Neuronal stem cell (in vitro differentiated cells): ENCODE results near the gene NLGN1.

Source experiments
- DNase-seq: peaks from one replicate; pipeline ENCODE4 v3.0.0-alpha.2; 2013; ENCODE audit warnings: low spot score
- H2AFZ ChIP-seq: one replicate; pipeline ENCODE4 v1.6.1; 2013; ENCODE audit warnings: mild to moderate bottlenecking, low read length, inconsistent platforms
- H2AK5ac ChIP-seq: 2 replicates; pipeline ENCODE4 v1.6.1; 2013; ENCODE audit warnings: low read depth, mild to moderate bottlenecking, inconsistent platforms, low read length, moderate library complexity, mixed read lengths
- H2BK120ac ChIP-seq: 2 replicates; pipeline ENCODE4 v1.6.1; 2013; ENCODE audit warnings: low read depth, mild to moderate bottlenecking, inconsistent platforms, low read length, moderate library complexity, mixed read lengths
- H2BK12ac ChIP-seq: one replicate; pipeline ENCODE4 v1.6.1; 2013; ENCODE audit warnings: low read length, inconsistent platforms
- H2BK15ac ChIP-seq: 2 replicates; pipeline ENCODE4 v1.6.1; 2013; ENCODE audit warnings: mild to moderate bottlenecking, low read length, inconsistent platforms, mixed read lengths
- H2BK5ac ChIP-seq: one replicate; pipeline ENCODE4 v1.6.1; 2013; ENCODE audit warnings: inconsistent platforms, mild to moderate bottlenecking, low read length, moderate library complexity
- H3K14ac ChIP-seq: one replicate; pipeline ENCODE4 v1.6.1; 2013; ENCODE audit warnings: low read length, inconsistent platforms
- H3K18ac ChIP-seq: 2 replicates; pipeline ENCODE4 v1.6.1; 2013; ENCODE audit warnings: low read length, inconsistent platforms
- H3K23ac ChIP-seq: 2 replicates; pipeline ENCODE4 v1.6.1; 2013; ENCODE audit warnings: low read depth, mild to moderate bottlenecking, mixed read lengths, low read length, inconsistent platforms; ENCODE audit not compliant: poor library complexity
- H3K27ac ChIP-seq: replicated peaks from 3 replicates; pipeline ENCODE4 v1.5.1; 2013; ENCODE audit warnings: low read length, inconsistent platforms
- H3K27me3 ChIP-seq, 3 experiments: 2 replicates each; pipeline ENCODE4 v1.6.1; 2013; ENCODE audit warnings: low read length in 3 of 3, mild to moderate bottlenecking in 2 of 3, inconsistent platforms in 1 of 3, low read depth in 1 of 3, mixed read lengths in 1 of 3, moderate library complexity in 1 of 3; ENCODE audit not compliant: control insufficient read depth in 3 of 3, insufficient read depth in 3 of 3
- H3K36me3 ChIP-seq, 2 donors: replicated peaks in 1 of 2; 2 replicates each; pipeline ENCODE4 v1.6.1; 2013; ENCODE audit warnings: low read length in 2 of 2; ENCODE audit not compliant: control insufficient read depth in 2 of 2, insufficient read depth in 2 of 2
- H3K4ac ChIP-seq: 2 replicates; pipeline ENCODE4 v1.6.1; 2013; ENCODE audit warnings: inconsistent platforms, mild to moderate bottlenecking, low read length, moderate library complexity
- H3K4me1 ChIP-seq, 2 donors: 1 replicate in 1 of 2; 2 replicates in 1 of 2; pipeline ENCODE4 v1.6.1; 2013; ENCODE audit warnings: low read length in 2 of 2, low read depth in 1 of 2; ENCODE audit not compliant: control insufficient read depth in 2 of 2, insufficient read depth in 1 of 2
- H3K4me2 ChIP-seq: one replicate; pipeline ENCODE4 v1.6.1; 2013; ENCODE audit warnings: mild to moderate bottlenecking, low read length, inconsistent platforms; ENCODE audit not compliant: insufficient read depth, poor library complexity, severe bottlenecking
- H3K4me3 ChIP-seq, 2 donors: 2 replicates each; pipeline ENCODE4 v1.5.1; 2013; ENCODE audit warnings: low read length in 2 of 2, mild to moderate bottlenecking in 2 of 2, inconsistent platforms in 1 of 2, moderate library complexity in 1 of 2
- H3K79me1 ChIP-seq: one replicate; pipeline ENCODE4 v1.6.1; 2013; ENCODE audit warnings: low read depth, mild to moderate bottlenecking, inconsistent platforms, low read length, moderate library complexity
- H3K9ac ChIP-seq: one replicate; pipeline ENCODE4 v1.6.1; 2013; ENCODE audit warnings: mild to moderate bottlenecking, low read depth, low read length, inconsistent platforms; ENCODE audit not compliant: poor library complexity
- H3K9me3 ChIP-seq, 2 donors: replicated peaks in 1 of 2; 2 replicates each; pipeline versions ENCODE3 to v1.6.1; 2013; ENCODE audit warnings: low read length in 2 of 2, mild to moderate bottlenecking in 2 of 2, inconsistent platforms in 1 of 2, low read depth in 1 of 2, mixed read lengths in 1 of 2, moderate library complexity in 1 of 2; ENCODE audit not compliant: control insufficient read depth in 2 of 2, insufficient read depth in 1 of 2
- H4K8ac ChIP-seq: one replicate; pipeline ENCODE4 v1.6.1; 2013; ENCODE audit warnings: low read depth, mild to moderate bottlenecking, inconsistent platforms, low read length, moderate library complexity
- H4K91ac ChIP-seq: one replicate; pipeline ENCODE4 v1.6.1; 2013; ENCODE audit warnings: low read length, low read depth, mild to moderate bottlenecking, inconsistent platforms; ENCODE audit not compliant: poor library complexity
- WGBS, 2 donors: extraction: QIAGEN DNeasy Blood & Tissue Kit; methylation state at CpG; one replicate each; pipeline ENCODE4 v1.1.7; 2013; ENCODE audit warnings: missing lambda C conversion rate in 2 of 2, mixed read lengths in 1 of 2; ENCODE audit not compliant: insufficient read length in 2 of 2, insufficient replicate concordance in 1 of 2; ENCODE audit errors: extremely low coverage in 2 of 2; 5-methylcytosine and 5-hydroxymethylcytosine counted together

Gene NLGN1

DNA sequence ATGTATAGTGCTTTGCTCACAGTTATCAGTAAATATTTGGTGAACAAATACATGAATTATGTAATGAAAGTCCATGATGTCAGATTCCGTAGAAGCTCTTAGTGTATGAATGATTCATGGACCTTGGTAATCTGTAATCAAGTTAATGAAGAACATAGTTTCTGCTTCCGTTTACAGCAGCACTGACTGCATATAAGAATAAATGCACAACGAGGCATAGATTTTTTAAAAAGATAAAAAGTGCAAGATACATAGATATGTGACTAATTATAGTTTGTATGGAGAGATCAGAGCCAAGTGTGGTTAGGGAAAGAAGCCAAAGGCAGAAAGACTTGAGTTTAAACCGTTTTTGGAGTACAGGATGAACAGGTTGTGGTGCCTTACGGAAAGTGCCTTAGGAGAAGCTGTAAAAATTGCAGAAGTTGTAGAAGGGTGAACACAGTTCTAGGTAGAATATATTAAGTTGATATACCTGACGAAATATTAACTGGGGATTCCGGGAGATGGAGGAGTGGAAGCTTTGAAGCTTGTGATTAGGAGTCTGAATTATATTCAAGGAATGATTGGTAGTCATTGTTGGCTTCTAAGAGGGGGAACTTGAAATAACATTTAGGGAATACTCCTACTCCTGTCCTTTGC is 293.1 kb downstream of the NLGN1 start:
- Histone ChIP-seq H3K4me3 (no peak overlapping the region), H3K27ac (no peak overlapping the region), H3K4me1 (peaks cover 0 to 6% of the 10 kb centered on the region in 2 donors), H2BK12ac (no peak overlapping the region), H3K4me2 (no peak overlapping the region), H2AFZ (no peak overlapping the region), H3K36me3 (no peaks in the 10 kb centered on the region), H2AK5ac (no peak overlapping the region), H3K9ac (no peak overlapping the region), H3K18ac (no peak overlapping the region), H3K27me3 (no peaks in the 10 kb centered on the region), H3K79me1 (no peaks in the 10 kb centered on the region), H3K9me3 (no peaks in the 10 kb centered on the region), H4K8ac (no peak overlapping the region), H2BK5ac (no peak overlapping the region), H4K91ac (no peak overlapping the region), H3K14ac (no peak overlapping the region), H3K4ac (no peak overlapping the region), H2BK120ac (no peak overlapping the region), H3K23ac (no peak overlapping the region), H2BK15ac (no peak overlapping the region)
- no CpG with 5 or more reads among the region's 7 CpGs for WGBS, 2 donors
- DNase-seq, result no peak

DNA sequence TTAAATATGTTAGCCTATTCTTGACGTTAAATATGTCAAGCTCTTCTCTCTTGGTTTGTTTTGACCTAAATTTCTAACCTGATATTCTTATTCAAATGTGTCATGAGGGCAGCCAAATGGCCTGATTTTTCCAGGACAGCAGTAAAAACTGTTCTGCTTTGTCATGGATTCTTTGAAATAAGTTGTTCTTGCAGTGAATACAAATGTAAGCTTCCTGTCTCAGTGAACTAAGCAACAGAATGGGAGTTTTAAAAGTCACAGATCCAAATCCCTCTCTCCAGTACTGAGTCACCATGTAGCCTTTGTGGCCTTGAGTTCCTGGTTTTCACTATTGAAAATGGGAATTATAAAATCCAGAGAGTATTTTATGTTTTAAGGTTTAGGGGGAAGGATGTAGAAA is 301.8 kb downstream of the NLGN1 start:
- Histone ChIP-seq H3K4me3 (no peak overlapping the region), H3K27ac (peak overlapping the region; percentile 34), H2AFZ (no peak overlapping the region), H2BK5ac (no peak overlapping the region), H3K9me3 (peaks cover 3 to 7% of the 10 kb centered on the region in 2 donors), H2BK15ac (no peak overlapping the region), H3K27me3 (no peaks in the 10 kb centered on the region), H2BK120ac (no peak overlapping the region), H3K4ac (no peak overlapping the region), H2BK12ac (no peak overlapping the region), H3K4me2 (peak overlapping the region; percentile 37), H3K9ac (no peak overlapping the region), H3K79me1 (no peaks in the 10 kb centered on the region), H4K91ac (no peak overlapping the region), H4K8ac (no peak overlapping the region), H3K36me3 (no peaks in the 10 kb centered on the region), H3K18ac (no peak overlapping the region), H3K23ac (no peak overlapping the region), H3K4me1 (peaks cover 5 to 9% of the 10 kb centered on the region in 2 donors), H2AK5ac (no peak overlapping the region), H3K14ac (no peak overlapping the region)
- DNase-seq, result no peak
- no CpG with 5 or more reads among the region's 1 CpG for WGBS, 2 donors

DNA sequence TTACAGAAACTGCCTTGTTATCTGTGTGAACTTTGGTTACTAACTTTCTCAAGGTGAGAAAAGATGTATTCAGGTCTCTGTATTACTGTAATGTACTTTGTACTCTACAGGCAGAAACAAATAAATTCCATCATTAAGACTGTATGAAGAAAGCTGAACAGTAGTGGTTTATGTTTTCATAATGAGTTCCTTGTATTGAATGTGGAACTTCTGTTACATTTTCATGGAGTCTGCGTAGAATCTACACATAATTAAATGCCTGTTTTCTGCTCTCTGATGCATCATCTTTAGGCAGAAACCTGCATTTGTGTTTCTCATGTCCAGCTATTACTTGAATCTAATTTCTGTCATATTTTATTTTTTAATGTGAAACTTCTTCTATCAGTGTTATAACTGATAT is 302.8 kb downstream of the NLGN1 start:
- H4K91ac ChIP-seq, result no peak overlapping the region
- H2AK5ac ChIP-seq, result no peak overlapping the region
- no peak overlapping the region for H2BK15ac ChIP-seq
- no peak overlapping the region for H3K9ac ChIP-seq
- H3K14ac ChIP-seq, result no peak overlapping the region
- no peak overlapping the region for H3K4ac ChIP-seq
- no peak overlapping the region for H2BK12ac ChIP-seq
- H4K8ac ChIP-seq, result no peak overlapping the region
- no peak overlapping the region for H2BK120ac ChIP-seq
- no peaks in the 10 kb centered on the region for H3K36me3 ChIP-seq
- no peak overlapping the region for H2AFZ ChIP-seq
- peaks cover 3 to 7% of the 10 kb centered on the region in 2 donors for H3K9me3 ChIP-seq
- no peaks in the 10 kb centered on the region for H3K79me1 ChIP-seq
- no CpG with 5 or more reads among the region's 1 CpG for WGBS, 2 donors
- H3K4me3 ChIP-seq, result no peak overlapping the region
- H3K27ac ChIP-seq, result no peak overlapping the region
- H3K4me2 ChIP-seq, result no peak overlapping the region
- DNase-seq, result no peak
- H3K23ac ChIP-seq, result no peak overlapping the region
- H3K27me3 ChIP-seq, result no peaks in the 10 kb centered on the region
- no peak overlapping the region for H2BK5ac ChIP-seq
- H3K4me1 ChIP-seq, result peaks cover 5 to 9% of the 10 kb centered on the region in 2 donors
- no peak overlapping the region for H3K18ac ChIP-seq

DNA sequence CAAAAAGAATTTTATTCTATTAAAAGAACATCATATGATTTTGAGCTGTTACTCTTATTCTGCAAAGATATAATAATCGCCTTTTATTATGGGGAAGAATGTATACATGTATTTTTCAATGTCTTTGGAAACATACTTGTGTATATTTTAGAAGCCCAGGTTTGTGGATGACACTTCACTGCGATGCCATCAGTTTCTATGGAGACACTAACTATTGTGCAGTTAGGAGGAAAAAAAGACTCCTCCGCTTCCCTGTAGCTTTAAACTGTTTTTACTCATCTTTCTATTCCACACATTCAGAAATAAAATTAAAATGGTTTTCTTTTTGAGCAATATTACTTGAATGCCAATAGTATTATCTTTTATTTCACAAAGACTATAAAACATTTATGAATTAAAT is 305.0 kb downstream of the NLGN1 start:
- no peak overlapping the region for H3K18ac ChIP-seq
- H3K4me1 ChIP-seq, result peaks cover 5 to 9% of the 10 kb centered on the region in 2 donors
- no peak overlapping the region for H2BK12ac ChIP-seq
- no peak overlapping the region for H3K9ac ChIP-seq
- H3K27ac ChIP-seq, result no peak overlapping the region
- H2AK5ac ChIP-seq, result no peak overlapping the region
- no peak overlapping the region for H4K8ac ChIP-seq
- no CpG with 5 or more reads among the region's 3 CpGs for WGBS, 2 donors
- H2BK120ac ChIP-seq, result no peak overlapping the region
- H2BK5ac ChIP-seq, result no peak overlapping the region
- no peak for DNase-seq
- no peaks in the 10 kb centered on the region for H3K27me3 ChIP-seq
- H3K36me3 ChIP-seq, result no peaks in the 10 kb centered on the region
- H3K79me1 ChIP-seq, result no peaks in the 10 kb centered on the region
- H3K4me2 ChIP-seq, result no peak overlapping the region
- H3K4me3 ChIP-seq, result no peak overlapping the region
- no peak overlapping the region for H3K14ac ChIP-seq
- H2BK15ac ChIP-seq, result no peak overlapping the region
- H2AFZ ChIP-seq, result no peak overlapping the region
- no peak overlapping the region for H4K91ac ChIP-seq
- no peak overlapping the region for H3K4ac ChIP-seq
- H3K9me3 ChIP-seq, result peaks cover 3 to 7% of the 10 kb centered on the region in 2 donors
- H3K23ac ChIP-seq, result no peak overlapping the region
